K562 (cell line): ENCODE measurements around the gene FSTL3. TPM values are rescaled to one million over a fixed set of nuclear protein-coding genes. Genes with fewer than 3 reads are reported as not detected.

ENCODE experiments used
- EHMT2 ChIP-seq: fragments of 450-650 bp; IDR thresholded peaks from 2 replicates; pipeline ENCODE4 v1.6.1; 2018; ENCODE audit warnings: antibody characterized with exemption
- ETS2 ChIP-seq: IDR thresholded peaks from 2 replicates; pipeline ENCODE4 v1.6.1; 2016; ENCODE audit warnings: borderline replicate concordance, missing genetic modification characterization, mild to moderate bottlenecking, moderate library complexity, missing compliant biosample characterization; ENCODE audit not compliant: poor library complexity, severe bottlenecking
- FUS ChIP-seq: fragments of 200-400 bp; formaldehyde crosslinking; optimal IDR thresholded peaks from 2 replicates; pipeline ENCODE3; 2017; ENCODE audit warnings: low read depth, low read length
- GTF2A2 ChIP-seq: IDR thresholded peaks from 2 replicates; pipeline ENCODE4 v1.6.1; 2016; ENCODE audit warnings: mild to moderate bottlenecking, missing genetic modification characterization, missing compliant biosample characterization
- HDAC2 ChIP-seq: fragments of 450-650 bp; IDR thresholded peaks from 2 replicates; pipeline ENCODE4 v1.6.1; 2016; ENCODE audit warnings: mild to moderate bottlenecking
- NONO ChIP-seq, 2 experiments: fragments of 200-400 bp in 1 of 2; fragments of 450-650 bp in 1 of 2; formaldehyde crosslinking in 1 of 2; IDR thresholded peaks; 2 replicates each; pipeline ENCODE4 v1.6.1; 2017; ENCODE audit warnings: low read depth in 2 of 2, mild to moderate bottlenecking in 2 of 2, moderate library complexity in 2 of 2, low read length in 1 of 2
- SMAD2 ChIP-seq: fragments of 150-350 bp; IDR thresholded peaks from 2 replicates; pipeline ENCODE4 v1.6.1; 2014; ENCODE audit warnings: low read depth, mild to moderate bottlenecking, low read length
- ZFP36 ChIP-seq: fragments of 150-350 bp; IDR thresholded peaks from 2 replicates; pipeline ENCODE4 v1.6.1; 2018; ENCODE audit warnings: low read length, low read depth; ENCODE audit not compliant: partially characterized antibody
- ZNF282 ChIP-seq: sonication (generic); formaldehyde crosslinking; IDR thresholded peaks from 2 replicates; pipeline ENCODE4 v1.8.1; 2023; ENCODE audit warnings: missing genetic modification reagents
- ZNF586 ChIP-seq: fragments of 450-650 bp; formaldehyde crosslinking; conservative IDR thresholded peaks from 2 replicates; pipeline ENCODE4 v1.4.0; 2020; ENCODE audit warnings: mild to moderate bottlenecking, moderate library complexity
- polyA plus RNA-seq, 8 experiments: library from polyadenylated mRNA; depleted of rRNA in 4 of 8; stranded (reverse) in 5 of 8; unstranded in 3 of 8; fragments of >200 nt; fragmentation: Nextera tagmentation in 2 of 8; fragmentation: Illumina TruSeq in 1 of 8; extraction: Ambion mirVana in 2 of 8; extraction: Trizol in 1 of 8; gene quantifications; 2 replicates each; pipeline versions ENCODE4 v1.2.1 to v1.2.3, GENCODE V29; 2011 to 2014; ENCODE audit warnings: inconsistent platforms in 1 of 8, missing spikeins in 1 of 8
- total RNA-seq, 7 experiments: library from RNA; depleted of rRNA in 6 of 7; stranded (reverse); fragments of >200 nt in 6 of 7; fragmentation: Illumina TruSeq in 2 of 7; extraction: Trizol in 2 of 7; gene quantifications; 2 replicates each; pipeline versions ENCODE4 v1.2.1 to v1.2.3, GENCODE V29; 2011 to 2021; ENCODE audit warnings: low replicate concordance in 1 of 7
- TF ChIP-seq, protein P1 (sequence below): fragments of 450-650 bp; conservative IDR thresholded peaks from 2 replicates; pipeline ENCODE4 v1.6.1; 2016; ENCODE audit warnings: missing genetic modification characterization, low read depth, mild to moderate bottlenecking, missing compliant biosample characterization, moderate library complexity
- TF ChIP-seq, protein P2 (sequence below): fragments of 200-400 bp; formaldehyde crosslinking; IDR thresholded peaks from 2 replicates; pipeline ENCODE4 v1.6.1; 2017; ENCODE audit warnings: mild to moderate bottlenecking, low read depth, low read length, moderate library complexity
- TF ChIP-seq, protein P3 (sequence below): sonication (generic); formaldehyde crosslinking; IDR thresholded peaks from 2 replicates; pipeline ENCODE4 v1.4.0; 2020; ENCODE audit warnings: mild to moderate bottlenecking, missing genetic modification reagents

The FSTL3 gene
- total and polyA plus RNA-seq, 9 of the 15 experiments (the other 6 are each of a cell fraction or from before 2014, with no cell fraction given) = 0.35 to 6.8 (median 4.2) TPM; not detected in 1

DNA sequence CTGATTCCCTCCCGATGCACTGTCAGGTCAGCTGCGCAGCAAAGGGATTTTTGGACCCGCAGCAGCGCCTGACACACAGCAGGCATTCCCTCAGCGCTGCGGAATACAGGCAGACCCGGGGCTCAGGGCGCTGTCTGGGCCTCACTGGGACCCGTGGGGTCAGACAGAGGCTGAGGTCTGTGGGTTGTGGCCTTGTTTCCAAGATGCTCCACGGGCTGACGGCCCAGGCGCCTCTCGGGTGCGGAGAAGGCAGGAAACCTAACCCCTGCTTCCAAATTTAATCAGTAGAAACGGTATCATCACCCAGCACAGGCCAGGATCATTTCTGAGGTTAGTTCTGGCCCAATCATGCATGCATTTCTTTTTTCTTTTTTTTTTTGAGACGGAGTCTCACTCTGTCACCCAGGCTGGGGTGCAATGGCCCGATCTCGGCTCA, 12.5 kb upstream of the FSTL3 start (continued):
- TF ChIP-seq, protein P1, sequence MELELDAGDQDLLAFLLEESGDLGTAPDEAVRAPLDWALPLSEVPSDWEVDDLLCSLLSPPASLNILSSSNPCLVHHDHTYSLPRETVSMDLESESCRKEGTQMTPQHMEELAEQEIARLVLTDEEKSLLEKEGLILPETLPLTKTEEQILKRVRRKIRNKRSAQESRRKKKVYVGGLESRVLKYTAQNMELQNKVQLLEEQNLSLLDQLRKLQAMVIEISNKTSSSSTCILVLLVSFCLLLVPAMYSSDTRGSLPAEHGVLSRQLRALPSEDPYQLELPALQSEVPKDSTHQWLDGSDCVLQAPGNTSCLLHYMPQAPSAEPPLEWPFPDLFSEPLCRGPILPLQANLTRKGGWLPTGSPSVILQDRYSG = no peak
- TF ChIP-seq EHMT2 (no peak), SMAD2 (no peak), NONO (IDR thresholded peaks at IDR 0.05; ENCODE audit: low read depth in 2 of 2, low read length in 1 of 2) (no peak), ETS2 (tag) (no peak), HDAC2 (no peak), GTF2A2 (tag) (no peak), FUS (no peak), ZNF282 (no peak), ZNF586 (CRISPR knock-in tag) (no peak), ZFP36 (no peak)
- TF ChIP-seq, protein P2, sequence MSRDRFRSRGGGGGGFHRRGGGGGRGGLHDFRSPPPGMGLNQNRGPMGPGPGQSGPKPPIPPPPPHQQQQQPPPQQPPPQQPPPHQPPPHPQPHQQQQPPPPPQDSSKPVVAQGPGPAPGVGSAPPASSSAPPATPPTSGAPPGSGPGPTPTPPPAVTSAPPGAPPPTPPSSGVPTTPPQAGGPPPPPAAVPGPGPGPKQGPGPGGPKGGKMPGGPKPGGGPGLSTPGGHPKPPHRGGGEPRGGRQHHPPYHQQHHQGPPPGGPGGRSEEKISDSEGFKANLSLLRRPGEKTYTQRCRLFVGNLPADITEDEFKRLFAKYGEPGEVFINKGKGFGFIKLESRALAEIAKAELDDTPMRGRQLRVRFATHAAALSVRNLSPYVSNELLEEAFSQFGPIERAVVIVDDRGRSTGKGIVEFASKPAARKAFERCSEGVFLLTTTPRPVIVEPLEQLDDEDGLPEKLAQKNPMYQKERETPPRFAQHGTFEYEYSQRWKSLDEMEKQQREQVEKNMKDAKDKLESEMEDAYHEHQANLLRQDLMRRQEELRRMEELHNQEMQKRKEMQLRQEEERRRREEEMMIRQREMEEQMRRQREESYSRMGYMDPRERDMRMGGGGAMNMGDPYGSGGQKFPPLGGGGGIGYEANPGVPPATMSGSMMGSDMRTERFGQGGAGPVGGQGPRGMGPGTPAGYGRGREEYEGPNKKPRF = no peak
- TF ChIP-seq, protein P3, sequence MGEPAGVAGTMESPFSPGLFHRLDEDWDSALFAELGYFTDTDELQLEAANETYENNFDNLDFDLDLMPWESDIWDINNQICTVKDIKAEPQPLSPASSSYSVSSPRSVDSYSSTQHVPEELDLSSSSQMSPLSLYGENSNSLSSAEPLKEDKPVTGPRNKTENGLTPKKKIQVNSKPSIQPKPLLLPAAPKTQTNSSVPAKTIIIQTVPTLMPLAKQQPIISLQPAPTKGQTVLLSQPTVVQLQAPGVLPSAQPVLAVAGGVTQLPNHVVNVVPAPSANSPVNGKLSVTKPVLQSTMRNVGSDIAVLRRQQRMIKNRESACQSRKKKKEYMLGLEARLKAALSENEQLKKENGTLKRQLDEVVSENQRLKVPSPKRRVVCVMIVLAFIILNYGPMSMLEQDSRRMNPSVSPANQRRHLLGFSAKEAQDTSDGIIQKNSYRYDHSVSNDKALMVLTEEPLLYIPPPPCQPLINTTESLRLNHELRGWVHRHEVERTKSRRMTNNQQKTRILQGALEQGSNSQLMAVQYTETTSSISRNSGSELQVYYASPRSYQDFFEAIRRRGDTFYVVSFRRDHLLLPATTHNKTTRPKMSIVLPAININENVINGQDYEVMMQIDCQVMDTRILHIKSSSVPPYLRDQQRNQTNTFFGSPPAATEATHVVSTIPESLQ (CRISPR knock-in tag) = no peak
